Measurements from ENCODE around the gene LAD1. TPM values are rescaled to one million over a fixed set of nuclear protein-coding genes. Genes with fewer than 3 reads are reported as not detected.

Gene LAD1
- total RNA-seq, 1 donor from 2014 or later = 38.0 TPM

GRCh38 chr1:201393076-201393475 is 6.0 kb downstream of the LAD1 start:
- H3K9me3 Mint-ChIP-seq (ENCODE audit: low read depth) = no peaks in the 10 kb centered on the region
- no peak for DNase-seq (ENCODE audit: low spot score, unreplicated experiment)
- peaks cover 1% of the 10 kb centered on the region for H3K36me3 Mint-ChIP-seq (ENCODE audit: insufficient read depth)
- peaks cover 26% of the 10 kb centered on the region for H3K4me1 Mint-ChIP-seq (ENCODE audit: low read depth)
- no peak overlapping the region for H3K4me3 Mint-ChIP-seq (ENCODE audit: low read depth)
- TF ChIP-seq CTCF (IDR thresholded peaks at IDR 0.05; ENCODE audit: unreplicated experiment) = no peak
- no peak overlapping the region for H3K27ac Mint-ChIP-seq
- H3K27me3 Mint-ChIP-seq = no peaks in the 10 kb centered on the region

GRCh38 chr1:201391651-201392511 is 7.2 kb downstream of the LAD1 start:
- TF ChIP-seq CTCF (IDR thresholded peaks at IDR 0.05; ENCODE audit: unreplicated experiment) = no peak
- peaks cover 7% of the 10 kb centered on the region for H3K36me3 Mint-ChIP-seq (ENCODE audit: insufficient read depth)

GRCh38 chr1:201391225-201391624 is 7.9 kb downstream of the LAD1 start:
- H3K27ac Mint-ChIP-seq = no peak overlapping the region
- H3K4me1 Mint-ChIP-seq (ENCODE audit: low read depth) = peaks cover 7% of the 10 kb centered on the region
- H3K27me3 Mint-ChIP-seq = no peaks in the 10 kb centered on the region
- H3K36me3 Mint-ChIP-seq (ENCODE audit: insufficient read depth) = peaks cover 7% of the 10 kb centered on the region
- no peak for DNase-seq (ENCODE audit: low spot score, unreplicated experiment)
- H3K4me3 Mint-ChIP-seq (ENCODE audit: low read depth) = no peak overlapping the region
- no peaks in the 10 kb centered on the region for H3K9me3 Mint-ChIP-seq (ENCODE audit: low read depth)
- TF ChIP-seq CTCF (IDR thresholded peaks at IDR 0.05; ENCODE audit: unreplicated experiment) = no peak

More at GRCh38 chr1:201391651-201392511, 7.2 kb downstream of the LAD1 start:
- H3K4me1 Mint-ChIP-seq (ENCODE audit: low read depth) = peaks cover 14% of the 10 kb centered on the region
- H3K27ac Mint-ChIP-seq = no peak overlapping the region
- no peaks in the 10 kb centered on the region for H3K9me3 Mint-ChIP-seq (ENCODE audit: low read depth)
- no peak overlapping the region for H3K4me3 Mint-ChIP-seq (ENCODE audit: low read depth)
- no peak for DNase-seq (ENCODE audit: low spot score, unreplicated experiment)
- no peaks in the 10 kb centered on the region for H3K27me3 Mint-ChIP-seq

- Mint-ChIP-seq H3K4me3 (ENCODE audit: low read depth) (no peak overlapping the region), H3K36me3 (ENCODE audit: insufficient read depth) (peaks cover 10% of the 10 kb centered on the region), H3K27me3 (no peaks in the 10 kb centered on the region), H3K4me1 (ENCODE audit: low read depth) (no peaks in the 10 kb centered on the region), H3K9me3 (ENCODE audit: low read depth) (no peaks in the 10 kb centered on the region), H3K27ac (no peak overlapping the region)
- TF ChIP-seq CTCF (IDR thresholded peaks at IDR 0.05; ENCODE audit: unreplicated experiment) = no peak
- no peak for DNase-seq (ENCODE audit: low spot score, unreplicated experiment)
These were observed 10.1 kb downstream of the LAD1 start for GRCh38 chr1:201389051-201389450.

GRCh38 chr1:201386208-201386607 is 12.9 kb downstream of the LAD1 start:
- no peak for DNase-seq (ENCODE audit: low spot score, unreplicated experiment)
- Mint-ChIP-seq H3K27me3 (no peaks in the 10 kb centered on the region), H3K9me3 (ENCODE audit: low read depth) (no peaks in the 10 kb centered on the region), H3K4me3 (ENCODE audit: low read depth) (no peak overlapping the region), H3K36me3 (ENCODE audit: insufficient read depth) (peaks cover 13% of the 10 kb centered on the region), H3K27ac (no peak overlapping the region), H3K4me1 (ENCODE audit: low read depth) (peaks cover 1% of the 10 kb centered on the region)
- TF ChIP-seq CTCF (IDR thresholded peaks at IDR 0.05; ENCODE audit: unreplicated experiment) = no peak

Data from progenitor cell of endocrine pancreas (in vitro differentiated cells).